ENCODE results near the gene INCA1.
A peak's percentile ranks its signal among the peaks of the same experiment; 100 is the strongest.

GRCh38 chr17:4946312-4946976 is 50.9 kb downstream of the INCA1 start:
- TF ChIP-seq, protein P1, sequence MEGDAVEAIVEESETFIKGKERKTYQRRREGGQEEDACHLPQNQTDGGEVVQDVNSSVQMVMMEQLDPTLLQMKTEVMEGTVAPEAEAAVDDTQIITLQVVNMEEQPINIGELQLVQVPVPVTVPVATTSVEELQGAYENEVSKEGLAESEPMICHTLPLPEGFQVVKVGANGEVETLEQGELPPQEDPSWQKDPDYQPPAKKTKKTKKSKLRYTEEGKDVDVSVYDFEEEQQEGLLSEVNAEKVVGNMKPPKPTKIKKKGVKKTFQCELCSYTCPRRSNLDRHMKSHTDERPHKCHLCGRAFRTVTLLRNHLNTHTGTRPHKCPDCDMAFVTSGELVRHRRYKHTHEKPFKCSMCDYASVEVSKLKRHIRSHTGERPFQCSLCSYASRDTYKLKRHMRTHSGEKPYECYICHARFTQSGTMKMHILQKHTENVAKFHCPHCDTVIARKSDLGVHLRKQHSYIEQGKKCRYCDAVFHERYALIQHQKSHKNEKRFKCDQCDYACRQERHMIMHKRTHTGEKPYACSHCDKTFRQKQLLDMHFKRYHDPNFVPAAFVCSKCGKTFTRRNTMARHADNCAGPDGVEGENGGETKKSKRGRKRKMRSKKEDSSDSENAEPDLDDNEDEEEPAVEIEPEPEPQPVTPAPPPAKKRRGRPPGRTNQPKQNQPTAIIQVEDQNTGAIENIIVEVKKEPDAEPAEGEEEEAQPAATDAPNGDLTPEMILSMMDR (IDR thresholded peaks at IDR 0.05 in 8 of 11, conservative IDR thresholded peaks at IDR 0.05 in 3 of 11): no peak
- peak in 1 of 3 donors; percentile 10 for TF ChIP-seq POLR2AphosphoS5 (IDR thresholded peaks at IDR 0.05)
